BJ (cell line): ENCODE results near the gene RNASET2. TPM values are rescaled to one million over a fixed set of nuclear protein-coding genes. Genes with fewer than 3 reads are reported as not detected.

Experiments
- CTCF ChIA-PET: fragments of 350-600 bp; formaldehyde crosslinking; extraction: SDS; loops from one replicate; lab custom pipeline; 2021; ENCODE audit warnings: antibody characterized with exemption, inconsistent platforms; lab: Yijun Ruan, JAX
- POLR2A ChIA-PET: fragments of 300-600 bp; sonication (Branson Sonifier 250); formaldehyde crosslinking; extraction: SDS; loops from one replicate; lab custom pipeline; 2021; ENCODE audit warnings: antibody characterized with exemption; lab: Charles Lee
- DNase-seq: peaks from one replicate; pipeline ENCODE4 v3.0.0-alpha.2; 2011; ENCODE audit warnings: low read depth
- H3K27me3 ChIP-seq: 2 replicates; pipeline ENCODE4 v1.6.0; 2011; ENCODE audit warnings: low read length; ENCODE audit not compliant: control insufficient read depth, insufficient read depth
- H3K36me3 ChIP-seq: 2 replicates; pipeline ENCODE4 v1.5.1; 2011; ENCODE audit warnings: low read length; ENCODE audit not compliant: control insufficient read depth, insufficient read depth
- H3K4me3 ChIP-seq: 2 replicates; pipeline ENCODE4 v1.5.1; 2011; ENCODE audit warnings: low read depth, mild to moderate bottlenecking, control low read depth, low read length
- polyA plus RNA-seq: library from polyadenylated mRNA; depleted of rRNA; stranded (reverse); fragments of >200 nt; gene quantifications from 2 replicates; pipeline ENCODE4 v1.2.3, GENCODE V29; 2011
- TF ChIP-seq, protein P1 (sequence below): IDR thresholded peaks from 2 replicates; pipeline ENCODE4 v1.5.1; 2011; ENCODE audit warnings: low read depth, mild to moderate bottlenecking, control low read depth, inconsistent platforms, low read length, moderate library complexity; ENCODE audit not compliant: insufficient read depth

RNASET2 gene
- polyA plus RNA-seq, 1 experiment, result 24.7 TPM

DNA sequence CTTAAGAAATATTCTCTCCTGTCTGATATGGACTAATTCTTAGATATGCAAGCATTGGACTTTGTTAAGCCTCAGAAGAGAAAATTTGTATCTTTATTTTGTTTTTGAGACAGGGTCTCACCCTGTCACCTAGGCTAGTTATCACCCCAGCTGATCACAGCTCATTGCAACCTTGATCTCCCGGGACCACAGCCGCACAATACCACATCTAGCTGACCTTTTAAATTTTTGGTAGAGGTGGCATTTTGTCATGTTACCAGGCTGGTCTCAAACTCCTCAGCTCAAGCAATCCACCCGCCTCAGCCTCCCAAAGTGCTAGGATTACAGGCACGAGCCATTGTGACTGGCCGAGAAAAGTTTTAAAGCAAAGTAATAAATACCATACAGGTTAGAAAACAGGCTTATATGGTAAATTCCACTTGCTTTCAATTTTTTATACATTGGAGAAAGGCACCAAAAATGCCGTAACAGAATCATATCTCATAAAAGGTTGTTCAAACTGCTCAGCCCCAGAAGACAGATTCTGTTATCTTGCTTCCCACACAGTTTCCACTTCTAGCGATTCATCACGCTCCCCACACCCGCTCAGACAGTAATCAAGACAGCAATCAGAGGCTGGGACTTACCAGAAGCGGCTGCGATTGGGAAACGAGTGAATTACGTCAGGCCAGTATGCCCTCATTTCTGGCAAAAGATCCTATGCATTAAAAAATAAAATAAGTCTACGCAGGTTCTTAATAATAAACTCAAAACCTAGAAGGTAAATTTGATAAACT is 13.8 kb downstream of the RNASET2 start:
- no peak for DNase-seq
- POLR2A ChIA-PET, result no interaction called here
- H3K36me3 ChIP-seq, result peaks cover 2% of the 10 kb centered on the region; the same call in 1 of the 2 replicates
- TF ChIP-seq, protein P1, sequence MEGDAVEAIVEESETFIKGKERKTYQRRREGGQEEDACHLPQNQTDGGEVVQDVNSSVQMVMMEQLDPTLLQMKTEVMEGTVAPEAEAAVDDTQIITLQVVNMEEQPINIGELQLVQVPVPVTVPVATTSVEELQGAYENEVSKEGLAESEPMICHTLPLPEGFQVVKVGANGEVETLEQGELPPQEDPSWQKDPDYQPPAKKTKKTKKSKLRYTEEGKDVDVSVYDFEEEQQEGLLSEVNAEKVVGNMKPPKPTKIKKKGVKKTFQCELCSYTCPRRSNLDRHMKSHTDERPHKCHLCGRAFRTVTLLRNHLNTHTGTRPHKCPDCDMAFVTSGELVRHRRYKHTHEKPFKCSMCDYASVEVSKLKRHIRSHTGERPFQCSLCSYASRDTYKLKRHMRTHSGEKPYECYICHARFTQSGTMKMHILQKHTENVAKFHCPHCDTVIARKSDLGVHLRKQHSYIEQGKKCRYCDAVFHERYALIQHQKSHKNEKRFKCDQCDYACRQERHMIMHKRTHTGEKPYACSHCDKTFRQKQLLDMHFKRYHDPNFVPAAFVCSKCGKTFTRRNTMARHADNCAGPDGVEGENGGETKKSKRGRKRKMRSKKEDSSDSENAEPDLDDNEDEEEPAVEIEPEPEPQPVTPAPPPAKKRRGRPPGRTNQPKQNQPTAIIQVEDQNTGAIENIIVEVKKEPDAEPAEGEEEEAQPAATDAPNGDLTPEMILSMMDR, result no peak
- no peak overlapping the region for H3K4me3 ChIP-seq
- H3K27me3 ChIP-seq, result no peaks in the 10 kb centered on the region
- CTCF ChIA-PET, result interaction anchor here (1.5 kb wide), 2 partner anchors 14 kb away, joined by 4 read pairs; partner anchors contain the start of gene RNASET2

DNA sequence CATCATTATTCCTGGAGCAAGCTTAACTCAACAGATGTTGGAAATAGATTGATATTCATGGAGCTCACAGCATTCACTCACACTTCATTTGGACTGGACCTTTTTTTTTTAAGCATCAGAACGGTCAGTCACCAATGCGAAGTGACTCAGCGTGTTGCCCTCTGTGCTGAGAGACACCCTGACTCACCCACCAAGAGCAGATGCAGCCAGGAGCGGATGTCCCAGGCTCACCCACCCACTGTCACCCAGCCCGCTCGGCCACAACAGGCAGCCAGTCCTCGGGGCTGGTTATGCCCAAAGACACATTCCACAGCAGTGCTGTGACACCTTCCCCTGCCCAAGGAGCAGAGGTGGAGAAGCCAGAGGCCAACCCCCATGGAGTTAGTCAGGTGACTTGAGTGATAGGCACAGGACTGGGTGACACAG is 15.7 kb downstream of the RNASET2 start:
- POLR2A ChIA-PET, result no interaction called here
- TF ChIP-seq, protein P1, result no peak
- Histone ChIP-seq H3K27me3 (no peaks in the 10 kb centered on the region), H3K36me3 (peaks cover 2% of the 10 kb centered on the region; the same call in 1 of the 2 replicates), H3K4me3 (no peak overlapping the region)
- DNase-seq, result no peak
- CTCF ChIA-PET, result interaction anchor here (0.6 to 1.4 kb wide), 2 partner anchors 11 to 739 kb away, joined by 3 to 4 read pairs; no protein-coding TSS in a partner anchor

DNA sequence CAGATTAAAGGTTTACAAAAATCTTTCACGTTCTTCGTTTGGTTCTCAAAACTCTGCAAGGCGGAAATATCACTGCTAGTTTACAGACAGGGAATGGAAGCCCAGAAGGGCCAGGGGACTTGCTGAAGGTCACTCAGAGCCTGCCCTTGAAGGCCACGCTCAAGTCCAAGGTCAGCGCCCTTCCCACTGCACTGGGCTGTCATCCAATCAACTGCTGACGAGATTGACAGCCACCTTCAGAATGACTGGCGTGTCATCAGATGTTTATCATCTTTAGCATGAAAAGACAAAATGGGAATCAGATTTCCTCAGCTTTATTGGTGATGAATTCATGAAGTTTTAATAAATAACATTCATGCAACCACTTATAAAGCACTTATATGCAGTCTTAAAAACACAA is 16.5 kb downstream of the RNASET2 start:
- POLR2A ChIA-PET, result no interaction called here
- CTCF ChIA-PET, result interaction anchor here (0.6 to 1.4 kb wide), 2 partner anchors 11 to 738 kb away, joined by 3 to 4 read pairs; no protein-coding TSS in a partner anchor
- TF ChIP-seq, protein P1, result no peak
- Histone ChIP-seq H3K36me3 (peaks cover 2% of the 10 kb centered on the region; the same call in 1 of the 2 replicates), H3K4me3 (no peak overlapping the region), H3K27me3 (no peaks in the 10 kb centered on the region)
- DNase-seq, result no peak

DNA sequence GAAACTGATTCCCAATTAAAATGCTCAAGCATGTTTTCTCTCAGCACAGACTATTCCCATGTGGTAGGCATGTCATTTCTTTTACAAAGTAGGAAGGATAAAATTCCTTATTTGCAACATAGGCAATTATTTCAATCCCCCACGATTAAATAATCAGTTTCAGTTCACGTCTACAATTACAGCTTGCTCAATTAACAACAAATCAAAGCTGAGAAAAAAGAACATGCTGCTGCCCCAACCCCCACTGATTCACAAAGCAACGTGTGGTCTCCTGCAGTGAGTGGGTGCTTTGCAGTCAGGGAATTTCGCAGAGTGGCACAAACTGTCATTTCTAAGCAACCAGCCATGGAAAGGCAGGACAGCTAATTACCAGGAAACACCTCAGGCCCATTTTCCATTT is 17.0 kb downstream of the RNASET2 start:
- H3K36me3 ChIP-seq, result peaks cover 2% of the 10 kb centered on the region; the same call in 1 of the 2 replicates
- DNase-seq, result no peak
- no peak overlapping the region for H3K4me3 ChIP-seq
- TF ChIP-seq, protein P1, result no peak
- CTCF ChIA-PET, result no interaction called here
- no peaks in the 10 kb centered on the region for H3K27me3 ChIP-seq
- POLR2A ChIA-PET, result no interaction called here

DNA sequence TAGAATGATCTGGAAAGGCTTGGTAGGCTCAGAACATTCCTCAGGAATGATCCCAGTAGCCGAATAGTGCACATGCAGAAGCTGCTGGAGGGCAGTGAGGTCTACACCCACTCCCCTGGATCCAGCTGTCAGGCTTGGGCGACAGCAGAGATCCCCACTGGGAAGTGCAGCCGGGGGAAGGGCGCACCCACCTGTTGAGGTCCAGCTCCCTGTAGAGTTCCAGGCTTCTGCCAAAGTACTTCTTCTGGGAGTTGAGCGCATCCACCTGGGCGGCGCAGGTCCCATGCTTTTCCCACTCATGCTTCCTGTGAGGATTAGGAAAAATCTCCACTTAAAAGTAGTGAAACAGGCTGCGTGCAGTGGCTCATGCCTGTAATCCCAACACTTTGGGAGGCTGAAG is 17.6 kb downstream of the RNASET2 start:
- ChIA-PET POLR2A (no interaction called here), CTCF (no interaction called here)
- Histone ChIP-seq H3K36me3 (peaks cover 2% of the 10 kb centered on the region; the same call in 1 of the 2 replicates), H3K27me3 (no peaks in the 10 kb centered on the region), H3K4me3 (no peak overlapping the region)
- DNase-seq, result no peak
- TF ChIP-seq, protein P1, result no peak
